ENCODE data around the gene TLR2.

The TLR2 gene

DNA sequence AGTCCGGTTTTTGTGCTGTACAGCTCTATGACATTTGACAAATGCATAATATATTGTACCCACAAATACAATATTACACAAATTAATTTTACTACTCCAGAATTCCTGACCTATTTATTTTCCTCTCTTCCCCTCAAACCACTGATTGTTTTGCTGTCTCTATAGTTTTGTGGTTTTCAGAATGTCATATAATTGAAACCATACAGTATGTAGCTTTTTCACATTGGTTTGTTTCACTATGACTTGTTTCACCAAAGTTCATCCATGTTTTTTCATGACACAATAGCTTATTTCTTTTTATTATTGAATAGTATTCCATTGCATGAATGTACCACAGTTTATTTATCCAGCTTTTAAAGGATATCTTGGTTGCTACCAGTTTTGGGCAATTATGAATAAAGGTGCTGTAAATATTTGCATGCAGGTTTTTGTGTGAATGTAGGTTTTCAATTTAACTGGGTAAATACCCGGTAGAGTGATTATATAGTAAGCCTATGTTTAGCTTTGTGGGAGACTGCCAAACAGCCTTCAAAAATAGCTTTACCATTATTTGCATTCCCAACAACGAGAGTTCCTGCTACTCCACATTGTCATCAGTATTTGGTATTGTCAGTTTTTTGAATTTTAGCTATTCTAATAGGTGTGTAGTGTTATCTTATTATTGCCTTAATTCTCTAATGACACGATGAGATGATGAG lies 49.8 kb downstream of the TLR2 start:
- DNase-seq = no peak

DNA sequence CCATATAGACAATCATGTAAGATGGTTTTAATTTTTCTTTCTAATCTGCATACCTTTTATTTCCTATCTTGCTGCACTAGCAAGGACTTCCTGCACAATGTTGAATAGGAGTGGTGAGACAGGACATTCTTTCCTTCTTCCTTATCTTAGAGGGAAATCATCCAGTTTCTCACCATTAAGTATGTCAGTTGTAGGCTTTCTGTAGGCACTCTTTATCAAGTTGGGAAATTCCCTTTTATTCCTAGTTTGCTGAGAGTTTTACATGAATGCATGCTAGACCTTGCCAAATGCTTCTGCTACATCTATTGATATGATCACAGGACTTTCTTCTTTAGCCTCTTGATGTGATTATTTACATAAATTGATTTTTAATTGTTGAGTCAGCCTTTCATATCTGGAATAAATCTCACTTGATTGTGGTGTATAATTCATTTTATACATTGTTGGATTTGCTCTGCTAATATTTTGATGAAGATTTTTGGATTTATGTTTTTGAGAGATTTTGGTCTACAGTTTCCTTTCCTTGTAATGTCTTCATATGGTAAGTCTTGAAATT lies 51.9 kb downstream of the TLR2 start:
- DNase-seq = no peak

DNA sequence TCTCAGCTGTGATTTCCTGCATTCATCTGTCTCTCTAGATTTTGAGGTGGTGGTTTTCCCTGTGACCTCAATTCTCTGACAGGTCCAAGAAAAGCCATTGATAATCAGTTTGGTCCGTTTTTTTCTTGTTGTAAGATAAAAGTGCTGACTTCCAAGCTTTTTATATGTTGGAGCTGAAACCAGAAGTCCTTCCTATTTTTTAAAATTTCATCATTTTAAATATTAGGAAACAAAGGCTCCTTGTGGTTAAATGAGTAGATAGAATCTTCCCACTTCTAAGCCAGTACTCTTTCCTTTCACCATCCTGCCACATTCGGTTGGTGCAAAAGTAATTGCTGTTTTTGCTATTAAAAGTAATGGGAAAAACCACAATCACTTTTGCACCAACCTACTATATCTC lies 57.5 kb downstream of the TLR2 start:
- DNase-seq = no peak

DNA sequence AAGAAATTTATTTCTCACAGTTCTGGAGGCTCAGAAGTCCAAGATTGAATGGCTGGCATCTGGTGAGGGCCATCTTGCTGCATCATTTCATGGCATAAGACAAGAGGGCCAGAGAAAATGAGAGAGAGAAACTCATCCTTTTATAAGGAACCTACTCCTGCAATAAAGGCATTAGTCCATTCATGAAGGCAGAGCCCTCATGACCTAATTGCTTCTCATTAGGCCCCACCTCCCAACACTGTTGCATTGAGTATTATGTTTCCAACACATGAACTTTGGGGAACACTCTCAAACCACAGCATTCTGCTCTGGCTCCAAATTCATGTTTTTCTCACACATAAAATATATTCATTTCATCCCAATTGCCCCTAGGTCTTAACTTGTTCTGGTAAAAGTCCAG lies 61.6 kb downstream of the TLR2 start:
- DNase-seq = no peak

DNA sequence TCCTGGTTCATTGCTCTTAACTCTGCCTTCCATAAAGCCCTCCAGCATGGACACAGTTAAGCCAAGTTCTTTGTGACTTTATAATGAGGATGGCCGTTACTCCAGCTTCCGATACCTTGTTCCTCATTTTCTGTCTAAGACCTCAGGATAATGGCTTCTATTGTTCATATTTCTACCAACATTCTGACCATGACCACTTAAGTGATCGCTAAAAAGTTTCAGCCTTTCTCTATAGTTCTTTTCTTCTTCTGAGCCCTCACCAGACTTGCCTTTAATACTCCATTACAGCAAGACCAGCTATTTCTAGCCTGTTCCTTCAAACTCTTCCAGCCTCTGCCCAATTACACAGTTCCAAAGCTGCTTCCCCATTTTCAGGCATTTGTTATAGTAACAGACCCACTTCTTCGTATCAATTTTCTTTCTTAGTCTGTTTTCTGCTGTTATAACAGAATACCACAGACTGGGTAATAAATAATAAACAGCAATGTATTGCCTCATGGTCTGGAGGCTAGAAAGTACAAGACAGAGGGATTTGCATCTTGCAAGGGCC lies 63.4 kb downstream of the TLR2 start:
- no peak for DNase-seq

DNA sequence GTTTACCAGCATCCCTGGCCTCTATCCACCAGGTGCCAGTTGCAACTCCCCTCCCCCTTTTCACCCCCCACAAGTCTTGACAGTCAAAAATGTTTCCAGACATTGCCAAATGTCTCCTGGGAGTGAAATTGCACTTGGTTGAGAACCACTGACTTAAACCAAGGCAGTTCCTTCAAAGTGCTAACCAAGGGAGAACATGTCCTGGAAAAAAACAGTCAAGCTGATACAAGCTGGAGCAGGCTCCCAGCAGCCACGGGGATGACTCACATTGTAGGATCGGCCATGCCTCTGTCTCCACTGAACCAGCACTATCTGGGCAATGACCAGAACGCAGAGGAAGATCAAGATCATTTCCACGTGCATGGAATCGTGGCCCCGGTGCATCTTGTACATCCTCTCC lies 64.3 kb downstream of the TLR2 start:
- no peak for DNase-seq

DNA sequence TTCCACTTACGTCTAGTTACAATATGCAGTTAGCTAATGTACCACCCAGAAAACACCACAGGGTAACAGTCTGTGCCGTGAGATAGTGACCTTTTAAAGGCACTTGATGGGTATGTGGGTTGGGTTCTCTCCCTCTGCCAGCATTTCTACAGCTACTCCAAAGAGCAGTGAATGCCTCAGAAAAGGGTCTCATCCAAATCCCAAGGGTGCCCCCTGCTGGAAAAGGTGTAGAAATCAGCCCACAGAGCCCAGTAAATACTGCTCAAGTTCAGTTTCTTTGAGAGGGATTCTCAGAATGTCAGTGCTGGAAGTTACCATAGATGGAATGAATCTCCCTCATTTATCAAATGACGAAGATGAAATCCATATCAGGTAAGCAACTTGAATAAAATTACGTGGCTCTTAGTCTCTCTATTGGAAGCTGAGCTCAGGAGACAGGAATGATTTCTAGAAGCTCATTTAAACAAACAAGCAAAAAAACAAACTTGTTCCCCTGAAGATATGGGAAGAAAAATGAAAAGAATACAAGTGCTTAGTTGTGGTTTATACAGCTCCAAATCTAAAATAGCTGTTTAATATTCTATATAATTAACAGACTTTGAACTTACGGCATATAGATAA lies 66.2 kb downstream of the TLR2 start:
- DNase-seq = peak; percentile 61

DNA sequence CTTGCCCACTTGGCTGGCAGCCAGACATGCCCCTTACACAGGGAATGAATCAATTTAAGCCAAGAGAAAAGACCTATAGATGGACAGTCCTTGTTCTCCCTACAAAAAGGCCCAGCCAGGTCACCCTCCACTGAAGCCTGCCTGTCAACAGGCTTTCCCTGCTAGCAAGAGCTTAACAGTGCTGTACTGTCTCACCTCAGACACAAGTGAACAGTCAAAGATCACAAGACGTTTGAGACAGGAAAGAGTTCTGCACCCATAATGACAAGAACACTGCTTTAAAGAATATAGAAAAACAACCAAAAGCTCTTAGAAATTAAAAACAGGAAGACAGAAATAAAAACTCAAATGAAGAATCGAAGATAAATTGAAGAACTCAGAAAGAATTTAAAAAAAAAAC lies 71.1 kb downstream of the TLR2 start:
- DNase-seq = no peak
